GM10266 (cell line): ENCODE results near the gene SLC16A3.

ENCODE experiments used
- DNase-seq: peaks from one replicate; pipeline ENCODE4 v3.0.0; 2012; ENCODE audit errors: extremely low spot score
- CTCF ChIP-seq: IDR thresholded peaks from 2 replicates; pipeline ENCODE4 v1.5.1; 2012; ENCODE audit warnings: mild to moderate bottlenecking, low read depth; ENCODE audit not compliant: control insufficient read depth, insufficient read depth; ENCODE audit errors: missing control alignments

The SLC16A3 gene

GRCh38 chr17:82266142-82266541 is 37.3 kb downstream of the SLC16A3 start:
- TF ChIP-seq CTCF = no peak
- no peak for DNase-seq

- no peak for DNase-seq
- no peak for TF ChIP-seq CTCF
Observed at GRCh38 chr17:82267575-82268379, 38.9 kb downstream of the SLC16A3 start.

- no peak for TF ChIP-seq CTCF
- no peak for DNase-seq
Observed at GRCh38 chr17:82269138-82269881, 40.5 kb downstream of the SLC16A3 start.

GRCh38 chr17:82269882-82270500 is 41.1 kb downstream of the SLC16A3 start:
- no peak for TF ChIP-seq CTCF
- DNase-seq = no peak

GRCh38 chr17:82270651-82271050 is 41.8 kb downstream of the SLC16A3 start:
- no peak for DNase-seq
- TF ChIP-seq CTCF = no peak

- no peak for TF ChIP-seq CTCF
- no peak for DNase-seq
Observed at GRCh38 chr17:82271401-82271800, 42.6 kb downstream of the SLC16A3 start.
